ENCODE data around the gene TBX15.

Gene TBX15

GRCh38 chr1:118911571-118911970 lies 76.6 kb downstream of the TBX15 start:
- in situ Hi-C loops (cut with MboI; ENCODE audit: low sequenced_read_pairs) = no loop called here

GRCh38 chr1:118907466-118907865 lies 80.7 kb downstream of the TBX15 start:
- Histone ChIP-seq H3K9me3 (no peaks in the 10 kb centered on the region), H3K27me3 (ENCODE audit: low read depth) (no peaks in the 10 kb centered on the region), H3K36me3 (replicated peaks) (no peaks in the 10 kb centered on the region), H3K4me1 (no peaks in the 10 kb centered on the region), H3K4me3 (no peak overlapping the region)
- in situ Hi-C loops (cut with MboI; ENCODE audit: low sequenced_read_pairs) = no loop called here
- no peak for DNase-seq (ENCODE audit: low spot score in 2 of 2)

More at GRCh38 chr1:118911571-118911970, 76.6 kb downstream of the TBX15 start:
- Histone ChIP-seq H3K9me3 (no peaks in the 10 kb centered on the region), H3K36me3 (replicated peaks) (no peaks in the 10 kb centered on the region), H3K4me1 (no peaks in the 10 kb centered on the region), H3K4me3 (no peak overlapping the region), H3K27me3 (ENCODE audit: low read depth) (no peaks in the 10 kb centered on the region)
- DNase-seq (ENCODE audit: low spot score in 2 of 2) = no peak

GRCh38 chr1:118905671-118906070 lies 82.5 kb downstream of the TBX15 start:
- H3K4me3 ChIP-seq = no peak overlapping the region
- no peaks in the 10 kb centered on the region for H3K27me3 ChIP-seq (ENCODE audit: low read depth)
- no peaks in the 10 kb centered on the region for H3K36me3 ChIP-seq (replicated peaks)
- H3K9me3 ChIP-seq = no peaks in the 10 kb centered on the region
- in situ Hi-C loops (cut with MboI; ENCODE audit: low sequenced_read_pairs) = no loop called here
- no peaks in the 10 kb centered on the region for H3K4me1 ChIP-seq
- no peak for DNase-seq (ENCODE audit: low spot score in 2 of 2)

GRCh38 chr1:118905196-118905595 lies 82.9 kb downstream of the TBX15 start:
- Histone ChIP-seq H3K4me1 (no peaks in the 10 kb centered on the region), H3K9me3 (no peaks in the 10 kb centered on the region), H3K27me3 (ENCODE audit: low read depth) (no peaks in the 10 kb centered on the region), H3K36me3 (replicated peaks) (no peaks in the 10 kb centered on the region), H3K4me3 (no peak overlapping the region)
- no peak for DNase-seq (ENCODE audit: low spot score in 2 of 2)
- in situ Hi-C loops (cut with MboI; ENCODE audit: low sequenced_read_pairs) = no loop called here

GRCh38 chr1:118902711-118903191 lies 85.4 kb downstream of the TBX15 start:
- Histone ChIP-seq H3K9me3 (no peaks in the 10 kb centered on the region), H3K4me1 (no peaks in the 10 kb centered on the region), H3K4me3 (no peak overlapping the region), H3K36me3 (replicated peaks) (no peaks in the 10 kb centered on the region), H3K27me3 (ENCODE audit: low read depth) (no peaks in the 10 kb centered on the region)
- DNase-seq (ENCODE audit: low spot score in 2 of 2) = no peak
- in situ Hi-C loops (cut with MboI; ENCODE audit: low sequenced_read_pairs) = no loop called here

- no peak for DNase-seq (ENCODE audit: low spot score in 2 of 2)
- in situ Hi-C loops (cut with MboI; ENCODE audit: low sequenced_read_pairs) = no loop called here
- H3K4me1 ChIP-seq = no peaks in the 10 kb centered on the region
- no peaks in the 10 kb centered on the region for H3K9me3 ChIP-seq
- H3K36me3 ChIP-seq (replicated peaks) = no peaks in the 10 kb centered on the region
- H3K4me3 ChIP-seq = no peak overlapping the region
- H3K27me3 ChIP-seq (ENCODE audit: low read depth) = no peaks in the 10 kb centered on the region
These were observed 85.8 kb downstream of the TBX15 start for GRCh38 chr1:118902299-118902698.

GRCh38 chr1:118900643-118901440 lies 87.3 kb downstream of the TBX15 start:
- DNase-seq (ENCODE audit: low spot score in 2 of 2) = no peak
- Histone ChIP-seq H3K27me3 (ENCODE audit: low read depth) (no peaks in the 10 kb centered on the region), H3K36me3 (replicated peaks) (no peaks in the 10 kb centered on the region), H3K4me3 (no peak overlapping the region), H3K9me3 (no peaks in the 10 kb centered on the region), H3K4me1 (no peaks in the 10 kb centered on the region)
- in situ Hi-C loops (cut with MboI; ENCODE audit: low sequenced_read_pairs) = no loop called here

GRCh38 chr1:118899340-118899739 lies 88.8 kb downstream of the TBX15 start:
- in situ Hi-C loops (cut with MboI; ENCODE audit: low sequenced_read_pairs) = no loop called here

GRCh38 chr1:118898712-118899111 lies 89.4 kb downstream of the TBX15 start:
- Histone ChIP-seq H3K4me1 (no peaks in the 10 kb centered on the region), H3K4me3 (no peak overlapping the region), H3K9me3 (no peaks in the 10 kb centered on the region), H3K27me3 (ENCODE audit: low read depth) (no peaks in the 10 kb centered on the region), H3K36me3 (replicated peaks) (no peaks in the 10 kb centered on the region)
- in situ Hi-C loops (cut with MboI; ENCODE audit: low sequenced_read_pairs) = no loop called here
- no peak for DNase-seq (ENCODE audit: low spot score in 2 of 2)

More at GRCh38 chr1:118899340-118899739, 88.8 kb downstream of the TBX15 start:
- H3K9me3 ChIP-seq = no peaks in the 10 kb centered on the region
- H3K27me3 ChIP-seq (ENCODE audit: low read depth) = no peaks in the 10 kb centered on the region
- DNase-seq (ENCODE audit: low spot score in 2 of 2) = no peak
- no peak overlapping the region for H3K4me3 ChIP-seq
- no peaks in the 10 kb centered on the region for H3K36me3 ChIP-seq (replicated peaks)
- H3K4me1 ChIP-seq = no peaks in the 10 kb centered on the region

- in situ Hi-C loops (cut with MboI; ENCODE audit: low sequenced_read_pairs) = no loop called here
- H3K4me1 ChIP-seq = no peaks in the 10 kb centered on the region
- H3K27me3 ChIP-seq (ENCODE audit: low read depth) = no peaks in the 10 kb centered on the region
- no peaks in the 10 kb centered on the region for H3K36me3 ChIP-seq (replicated peaks)
- H3K9me3 ChIP-seq = no peaks in the 10 kb centered on the region
- no peak overlapping the region for H3K4me3 ChIP-seq
- DNase-seq (ENCODE audit: low spot score in 2 of 2) = no peak
These were observed 91.7 kb downstream of the TBX15 start for GRCh38 chr1:118896416-118896815.

- no peaks in the 10 kb centered on the region for H3K4me1 ChIP-seq
- H3K36me3 ChIP-seq (replicated peaks) = no peaks in the 10 kb centered on the region
- no peaks in the 10 kb centered on the region for H3K9me3 ChIP-seq
- no peak for DNase-seq (ENCODE audit: low spot score in 2 of 2)
- H3K4me3 ChIP-seq = no peak overlapping the region
- 0 out of 2 replicates have a peak, but pooled peaks cover 2% of the 10 kb centered on the region for H3K27me3 ChIP-seq (ENCODE audit: low read depth)
- in situ Hi-C loops (cut with MboI; ENCODE audit: low sequenced_read_pairs) = no loop called here
These were observed 93.3 kb downstream of the TBX15 start for GRCh38 chr1:118894836-118895235.

GRCh38 chr1:118890851-118891384 lies 97.2 kb downstream of the TBX15 start:
- 0 out of 2 replicates have a peak, but pooled peaks cover 2% of the 10 kb centered on the region for H3K27me3 ChIP-seq (ENCODE audit: low read depth)
- no peak overlapping the region for H3K4me3 ChIP-seq
- no peaks in the 10 kb centered on the region for H3K36me3 ChIP-seq (replicated peaks)
- no peak for DNase-seq (ENCODE audit: low spot score in 2 of 2)
- in situ Hi-C loops (cut with MboI; ENCODE audit: low sequenced_read_pairs) = no loop called here
- H3K4me1 ChIP-seq = no peaks in the 10 kb centered on the region
- H3K9me3 ChIP-seq = no peaks in the 10 kb centered on the region

- Histone ChIP-seq H3K36me3 (replicated peaks) (no peaks in the 10 kb centered on the region), H3K27me3 (ENCODE audit: low read depth) (no peaks in the 10 kb centered on the region), H3K9me3 (no peaks in the 10 kb centered on the region), H3K4me3 (no peak overlapping the region), H3K4me1 (no peaks in the 10 kb centered on the region)
- in situ Hi-C loops (cut with MboI; ENCODE audit: low sequenced_read_pairs) = no loop called here
- no peak for DNase-seq (ENCODE audit: low spot score in 2 of 2)
These were observed 103.2 kb downstream of the TBX15 start for GRCh38 chr1:118884946-118885345.

GRCh38 chr1:118881751-118882150 lies 106.4 kb downstream of the TBX15 start:
- no peaks in the 10 kb centered on the region for H3K36me3 ChIP-seq (replicated peaks)
- H3K9me3 ChIP-seq = no peaks in the 10 kb centered on the region
- no peaks in the 10 kb centered on the region for H3K27me3 ChIP-seq (ENCODE audit: low read depth)
- H3K4me1 ChIP-seq = no peaks in the 10 kb centered on the region
- no peak overlapping the region for H3K4me3 ChIP-seq
- in situ Hi-C loops (cut with MboI; ENCODE audit: low sequenced_read_pairs) = no loop called here
- no peak for DNase-seq (ENCODE audit: low spot score in 2 of 2)

Data from HAP-1 (cell line).